ENCODE results near the gene CTR9. TPM values are rescaled to one million over a fixed set of nuclear protein-coding genes. Genes with fewer than 3 reads are reported as not detected.

Gene CTR9
- total RNA-seq, 6 experiments from 2014 or later, result 15.9 to 38.9 (median 20.0) TPM

- TF ChIP-seq CTCF (IDR thresholded peaks at IDR 0.05), result no peak
- TF ChIP-seq POLR2A (IDR thresholded peaks at IDR 0.05), result no peak
- H3K36me3 ChIP-seq, result peaks cover 5 to 29% (median 20%) of the 10 kb centered on the region in 4 donors
- peak in 1 of 4 donors; percentile 34 for ATAC-seq
- no peak overlapping the region for H3K27ac ChIP-seq
- H3K4me3 ChIP-seq, result no peak overlapping the region
- 49% methylated on average over 11 of the region's 11 CpGs for WGBS (ENCODE audit: insufficient coverage, low coverage, low lambda C conversion rate, missing lambda C conversion rate)
- intact Hi-C loops (cut with DNase I), result loop anchor here (5.0 to 10.0 kb wide), 2 partner anchors 229 to 231 kb away; no protein-coding TSS in a partner anchor
- DNase-seq, result no peak
- H3K4me1 ChIP-seq, result peaks cover 0 to 6% (median 0%) of the 10 kb centered on the region in 4 donors
- H3K27me3 ChIP-seq, result no peaks in the 10 kb centered on the region
- H3K9me3 ChIP-seq, result no peaks in the 10 kb centered on the region
Measured at GRCh38 chr11:10793470-10794255, 42.6 kb downstream of the CTR9 start.

GRCh38 chr11:10796191-10796590 is 45.1 kb downstream of the CTR9 start:
- Histone ChIP-seq H3K9me3 (no peaks in the 10 kb centered on the region), H3K27ac (no peak overlapping the region), H3K27me3 (no peaks in the 10 kb centered on the region), H3K4me1 (peaks cover 0 to 6% (median 0%) of the 10 kb centered on the region in 4 donors), H3K36me3 (peaks cover 21 to 54% (median 40%) of the 10 kb centered on the region in 4 donors), H3K4me3 (no peak overlapping the region)
- DNase-seq (no peak), ATAC-seq (no peak)
- 71% methylated on average over 1 of the region's 2 CpGs for WGBS (ENCODE audit: insufficient coverage, low coverage, low lambda C conversion rate, missing lambda C conversion rate)
- TF ChIP-seq CTCF (IDR thresholded peaks at IDR 0.05) (no peak), POLR2A (IDR thresholded peaks at IDR 0.05) (no peak)
- intact Hi-C loops (cut with DNase I), result loop anchor here in 1 of 2 donors (10.0 kb wide), 1 partner anchor 229 kb away; no protein-coding TSS in a partner anchor

GRCh38 chr11:10797001-10797400 is 46.0 kb downstream of the CTR9 start:
- intact Hi-C loops (cut with DNase I), result loop anchor here in 1 of 2 donors (10.0 kb wide), 1 partner anchor 228 kb away; no protein-coding TSS in a partner anchor
- WGBS (ENCODE audit: insufficient coverage, low coverage, low lambda C conversion rate, missing lambda C conversion rate), result 70% methylated on average over 2 of the region's 2 CpGs
- Histone ChIP-seq H3K27me3 (no peaks in the 10 kb centered on the region), H3K4me1 (peaks cover 0 to 6% (median 0%) of the 10 kb centered on the region in 4 donors), H3K36me3 (peaks cover 28 to 62% (median 47%) of the 10 kb centered on the region in 4 donors), H3K9me3 (no peaks in the 10 kb centered on the region), H3K4me3 (no peak overlapping the region), H3K27ac (no peak overlapping the region)
- no peak for TF ChIP-seq POLR2A (IDR thresholded peaks at IDR 0.05)
- no peak for TF ChIP-seq CTCF (IDR thresholded peaks at IDR 0.05)
- DNase-seq (no peak), ATAC-seq (no peak)

- TF ChIP-seq CTCF (IDR thresholded peaks at IDR 0.05), result no peak
- no peak for TF ChIP-seq POLR2A (IDR thresholded peaks at IDR 0.05)
- H3K4me3 ChIP-seq, result no peak overlapping the region
- no peaks in the 10 kb centered on the region for H3K27me3 ChIP-seq
- WGBS (ENCODE audit: insufficient coverage, low coverage, low lambda C conversion rate, missing lambda C conversion rate), result 67% methylated on average over 3 of the region's 3 CpGs
- intact Hi-C loops (cut with DNase I), result loop anchor here in 1 of 2 donors (10.0 kb wide), 1 partner anchor 227 kb away; no protein-coding TSS in a partner anchor
- peaks cover 30 to 68% (median 52%) of the 10 kb centered on the region in 4 donors for H3K36me3 ChIP-seq
- no peak overlapping the region for H3K27ac ChIP-seq
- peaks cover 0 to 4% (median 0%) of the 10 kb centered on the region in 4 donors for H3K4me1 ChIP-seq
- H3K9me3 ChIP-seq, result no peaks in the 10 kb centered on the region
- no peak for DNase-seq
- no peak for ATAC-seq
Measured at GRCh38 chr11:10797531-10797930, 46.5 kb downstream of the CTR9 start.
